Neural progenitor cell (in vitro differentiated cells): Measurements from ENCODE around the gene CCNE1.

Experiments used
- CTCF ChIP-seq: fragments of 200-600 bp; sonication (generic); IDR thresholded peaks from 2 replicates; pipeline ENCODE4 v1.5.1; 2017; ENCODE audit warnings: antibody characterized with exemption, mild to moderate bottlenecking
- EZH2phosphoT487 ChIP-seq: fragments of 200-600 bp; sonication (generic); IDR thresholded peaks from 2 replicates; pipeline ENCODE4 v1.6.1; 2017; ENCODE audit warnings: antibody characterized with exemption

GRCh38 chr19:29836409-29836825 lies 24.6 kb downstream of the CCNE1 start:
- no peak for TF ChIP-seq EZH2phosphoT487
- no peak for TF ChIP-seq CTCF
